GM15510 (cell line): ENCODE measurements around the gene ANO7.

Experiments used
- POLR2A ChIP-seq: IDR thresholded peaks from 3 replicates; pipeline ENCODE4 v1.6.1; 2011; ENCODE audit warnings: borderline replicate concordance; ENCODE audit not compliant: insufficient read length; ENCODE audit errors: extremely low read depth

The ANO7 gene

GRCh38 chr2:241179899-241180298, 8.6 kb upstream of the ANO7 start:
- no peak for TF ChIP-seq POLR2A

DNA sequence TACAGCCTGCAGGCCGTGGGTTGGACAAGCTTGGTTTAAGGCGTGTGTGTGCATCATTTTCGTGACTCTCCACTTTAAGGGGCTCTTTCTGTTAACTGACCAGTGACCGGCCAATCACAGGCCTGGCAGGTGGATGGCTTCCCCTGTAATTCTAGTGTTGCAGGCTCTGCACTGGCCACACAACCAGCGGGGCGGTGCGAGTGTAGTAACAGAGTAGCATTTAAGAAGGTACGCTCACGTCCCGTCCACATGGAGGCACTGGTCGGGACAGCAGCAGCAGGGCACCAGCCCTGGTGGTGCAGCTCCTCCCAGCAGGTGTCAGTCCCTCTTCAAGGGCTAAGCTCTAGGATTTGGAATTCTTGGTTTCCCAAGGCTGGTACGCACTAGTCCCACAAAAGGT, 8.0 kb upstream of the ANO7 start:
- no peak for TF ChIP-seq POLR2A

GRCh38 chr2:241182126-241182525, 6.4 kb upstream of the ANO7 start:
- TF ChIP-seq POLR2A: no peak

DNA sequence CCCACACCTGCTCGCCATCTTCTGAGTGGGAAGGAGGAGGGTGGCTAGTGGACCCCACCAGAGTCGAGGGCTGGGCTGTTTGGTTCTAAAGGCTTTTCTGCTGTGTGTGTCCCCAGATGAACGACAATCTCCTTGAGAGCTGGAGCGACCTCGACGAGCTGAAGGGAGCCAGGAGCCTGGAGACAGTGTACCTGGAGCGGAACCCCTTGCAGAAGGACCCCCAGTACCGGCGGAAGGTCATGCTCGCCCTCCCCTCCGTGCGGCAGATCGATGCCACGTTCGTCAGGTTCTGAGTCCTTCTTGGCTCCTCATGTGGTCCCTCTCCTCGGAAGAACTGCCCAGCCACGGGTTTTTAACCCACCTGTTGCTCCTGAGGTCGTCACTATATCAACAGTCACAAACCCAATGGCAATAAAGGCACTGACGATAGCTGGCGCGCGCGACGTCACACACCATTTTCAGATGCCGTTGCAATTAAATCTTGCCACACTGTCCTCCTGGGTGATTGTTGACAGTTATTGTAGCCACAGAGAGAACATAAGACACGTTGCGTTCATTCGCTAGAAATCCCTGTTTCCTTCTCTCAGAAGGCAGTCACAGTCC, 5.8 kb upstream of the ANO7 start:
- no peak for TF ChIP-seq POLR2A

GRCh38 chr2:241183221-241183620, 5.3 kb upstream of the ANO7 start:
- TF ChIP-seq POLR2A: no peak

DNA sequence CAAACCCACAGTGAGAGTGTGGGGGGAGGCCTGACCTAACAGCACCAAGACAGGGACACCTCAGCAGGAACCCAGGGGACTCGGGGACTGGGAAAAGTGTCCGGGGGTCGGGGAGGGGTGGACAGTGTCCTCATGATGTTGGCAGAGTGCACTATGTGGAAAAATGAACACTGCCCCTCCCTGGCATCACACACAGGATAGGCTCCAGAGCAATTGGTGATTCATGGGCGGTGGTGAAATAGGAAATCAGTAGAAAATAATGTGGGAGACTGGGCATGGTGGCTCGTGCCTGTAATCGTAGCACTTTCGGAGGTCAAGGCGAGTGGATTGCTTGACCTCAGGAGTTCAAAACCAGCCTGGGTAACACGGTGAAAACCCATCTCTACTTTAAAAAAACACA, 3.6 kb upstream of the ANO7 start:
- TF ChIP-seq POLR2A: no peak

DNA sequence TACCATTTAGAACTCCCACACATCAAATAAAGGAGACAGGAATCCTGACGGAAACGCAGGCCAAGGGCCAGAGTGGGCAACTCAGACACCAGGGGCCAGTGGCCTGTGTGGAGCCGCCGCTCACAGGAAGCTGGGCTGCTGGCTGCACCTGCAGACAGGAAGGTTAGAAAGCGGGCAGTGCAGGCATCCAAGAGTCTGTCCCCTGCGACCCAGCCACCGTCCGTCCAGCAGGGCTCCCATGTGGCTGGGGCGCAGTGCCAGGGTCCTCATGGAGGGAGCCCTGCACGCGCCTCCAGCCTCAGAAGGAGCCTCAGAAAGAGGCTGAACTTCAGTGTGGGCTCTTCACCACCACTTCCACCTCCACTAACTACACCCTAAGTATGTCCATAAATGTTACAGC, 2.5 kb upstream of the ANO7 start:
- TF ChIP-seq POLR2A: no peak

GRCh38 chr2:241187101-241187917, 1.2 kb upstream of the ANO7 start:
- TF ChIP-seq POLR2A: no peak

DNA sequence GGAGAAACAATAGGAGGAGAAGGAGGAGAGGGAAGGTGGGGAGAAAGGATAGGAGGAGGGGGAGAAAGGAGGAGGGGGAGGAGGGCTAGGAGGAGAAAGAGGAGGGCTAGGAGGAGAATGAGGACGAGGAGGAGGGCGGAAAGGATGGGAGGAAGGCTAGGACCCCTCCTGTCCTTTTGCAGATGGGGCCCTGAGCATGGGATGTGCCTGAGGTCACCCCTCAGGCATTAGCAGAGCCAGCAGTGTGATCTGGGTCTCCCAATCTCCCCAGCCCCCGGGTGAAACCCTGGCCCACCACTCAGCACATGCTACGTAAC, 601 bp upstream of the ANO7 start:
- TF ChIP-seq POLR2A: no peak

DNA sequence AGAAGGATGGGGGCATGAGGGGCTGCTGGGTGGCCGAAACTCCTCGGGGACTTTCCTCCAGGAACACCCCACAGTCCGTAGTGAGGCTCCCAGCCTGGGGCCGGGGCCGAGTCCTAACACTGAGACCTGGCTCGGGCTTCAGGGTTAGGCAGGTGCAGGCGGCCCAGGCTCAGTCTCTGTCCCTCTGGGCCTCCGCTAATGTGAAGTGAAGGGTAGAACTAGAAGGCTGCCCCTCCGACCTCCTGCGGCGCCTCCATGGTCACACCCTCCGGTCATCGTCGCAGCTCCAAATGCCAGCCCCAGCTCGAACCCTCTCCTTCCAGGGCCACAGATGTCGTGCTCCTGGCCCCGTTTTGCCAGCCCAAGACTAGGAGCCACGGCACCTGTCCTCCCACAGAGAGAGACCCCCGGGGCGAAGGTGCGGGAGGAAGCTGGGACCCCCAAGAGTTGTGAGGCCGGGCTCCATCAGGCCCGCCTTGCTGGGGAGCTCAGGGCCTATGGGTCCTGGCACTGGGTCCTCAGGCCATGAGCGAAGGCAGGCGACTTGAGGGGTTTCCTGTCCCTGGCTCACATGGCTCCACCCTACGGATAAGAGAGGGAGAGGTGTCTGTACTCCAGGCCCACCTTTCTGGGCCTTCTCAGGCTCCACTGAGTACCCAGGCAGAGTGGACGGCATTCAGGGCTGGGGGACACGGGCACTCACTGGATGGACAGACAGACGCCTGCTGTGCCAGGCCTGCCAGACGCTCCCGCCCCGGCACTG, 797 bp downstream of the ANO7 start:
- TF ChIP-seq POLR2A: no peak

DNA sequence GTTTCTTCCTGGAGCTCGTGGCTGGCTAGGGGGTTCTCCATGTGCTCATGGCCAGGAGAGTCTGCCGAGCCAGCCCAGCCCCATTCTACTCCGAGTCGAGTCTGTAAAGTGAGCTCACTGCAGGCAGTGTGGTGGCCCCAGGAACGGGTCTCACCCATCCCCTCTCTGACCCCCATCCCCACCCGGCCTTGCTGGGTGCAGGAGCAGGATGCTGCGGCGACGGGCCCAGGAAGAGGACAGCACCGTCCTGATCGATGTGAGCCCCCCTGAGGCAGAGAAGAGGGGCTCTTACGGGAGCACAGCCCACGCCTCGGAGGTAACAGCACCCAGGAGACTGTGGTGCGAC, 1.4 kb downstream of the ANO7 start:
- no peak for TF ChIP-seq POLR2A

DNA sequence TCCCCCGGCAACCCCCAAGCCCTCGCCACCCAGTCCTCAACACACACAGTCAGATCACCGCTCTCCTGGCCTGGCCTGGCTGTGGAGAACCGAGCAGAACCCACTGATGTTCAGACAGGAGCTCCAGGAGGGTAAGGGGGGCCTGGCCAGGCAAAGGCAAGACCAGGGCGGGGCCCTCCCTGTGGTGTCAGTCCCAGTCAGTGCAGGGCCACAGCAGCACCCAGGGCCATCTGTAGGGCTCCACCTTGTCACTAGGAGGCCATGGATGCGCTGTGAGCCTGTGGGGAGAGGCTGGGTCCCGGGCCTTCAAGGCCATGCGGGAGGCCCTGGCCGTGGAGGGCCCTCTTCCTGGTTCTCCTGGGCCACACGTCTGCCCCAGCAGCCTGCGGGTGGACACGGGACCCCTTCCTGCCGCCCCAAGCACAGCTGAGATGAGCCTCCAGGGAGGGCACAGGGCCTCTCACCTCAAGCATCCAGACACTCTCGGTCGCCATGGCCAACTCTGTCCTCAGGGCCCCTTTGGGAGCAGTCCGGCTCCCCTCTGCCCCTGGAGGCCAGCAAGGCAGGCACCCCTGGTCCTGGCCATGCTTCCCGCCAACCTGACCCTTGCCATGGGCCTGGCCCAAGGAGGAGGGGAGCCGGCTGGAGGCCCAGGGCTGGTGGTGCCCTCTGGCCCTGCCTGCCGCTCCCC, 2.0 kb downstream of the ANO7 start:
- no peak for TF ChIP-seq POLR2A

GRCh38 chr2:241191081-241191480, 2.6 kb downstream of the ANO7 start:
- TF ChIP-seq POLR2A: no peak

DNA sequence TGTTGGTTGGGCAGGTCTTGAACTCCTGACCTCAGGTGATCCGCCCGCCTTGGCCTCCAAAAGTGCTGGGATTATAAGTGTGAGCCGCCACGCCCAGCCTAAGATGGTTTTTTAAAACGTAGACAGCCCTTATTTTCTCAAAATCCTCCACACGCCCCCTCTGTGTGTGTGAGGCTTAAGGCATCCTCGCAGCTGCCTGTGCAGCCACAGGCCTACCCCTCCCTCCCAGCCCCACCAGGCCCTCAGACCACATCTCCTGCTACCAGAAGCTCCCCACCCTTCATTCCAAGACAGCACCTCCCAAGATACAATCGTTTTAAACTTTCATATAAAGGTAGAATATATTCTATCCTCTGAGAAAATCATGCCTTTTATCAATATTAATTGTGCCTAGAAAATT, 4.8 kb downstream of the ANO7 start:
- TF ChIP-seq POLR2A: no peak

- TF ChIP-seq POLR2A: no peak
These were observed 6.3 kb downstream of the ANO7 start for GRCh38 chr2:241194811-241195210.
